ENCODE results near the gene FAM111B. TPM values are rescaled to one million over a fixed set of nuclear protein-coding genes. Genes with fewer than 3 reads are reported as not detected.

Gene FAM111B
- polyA plus RNA-seq, 1 donor from 2014 or later = 3.8 TPM

- Mint-ChIP-seq H3K36me3 (peaks cover 3% of the 10 kb centered on the region), H3K27me3 (peaks cover 3% of the 10 kb centered on the region), H3K9me3 (no peaks in the 10 kb centered on the region)
These were observed 57.0 kb downstream of the FAM111B start for GRCh38 chr11:59164028-59164427.

DNA sequence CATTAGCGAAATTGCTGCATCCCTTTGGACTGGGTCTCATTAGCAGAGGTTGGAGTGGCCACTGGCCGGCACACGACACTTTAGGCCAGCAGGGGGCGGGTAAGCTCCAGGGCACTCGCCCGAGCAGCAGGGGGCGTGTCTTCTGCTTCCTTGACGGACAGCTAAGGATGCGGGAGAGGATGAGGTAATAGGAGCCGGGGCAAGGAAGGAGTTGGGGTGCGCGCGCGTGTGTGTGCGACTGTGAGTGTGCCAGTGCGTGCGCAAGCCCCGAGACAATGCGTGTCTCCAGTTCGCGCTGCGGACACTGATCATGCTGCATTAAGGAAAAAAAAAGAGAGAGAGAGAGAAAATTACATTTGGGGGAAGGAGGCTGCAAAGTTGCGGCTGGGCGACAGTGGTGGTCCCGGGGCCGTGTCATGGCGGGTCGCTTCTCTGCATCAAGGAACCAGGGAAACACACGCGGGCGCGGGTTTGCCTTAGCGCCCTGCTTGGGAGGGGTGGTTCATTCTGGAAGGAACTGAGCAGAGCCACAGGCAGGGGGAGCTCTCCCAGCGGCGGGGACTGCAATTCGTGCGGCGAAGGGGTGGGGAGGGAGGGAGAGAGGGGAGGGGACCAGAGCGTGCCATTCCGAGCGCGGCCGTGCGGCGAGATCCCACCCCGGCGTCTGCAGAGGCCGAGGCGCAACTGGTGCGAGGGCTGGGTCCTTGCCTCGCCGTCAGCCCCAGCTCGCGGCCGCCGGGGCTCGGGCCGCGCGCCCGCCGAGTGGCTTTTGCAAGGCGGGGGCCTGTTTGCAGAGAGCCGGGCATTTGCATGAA is 64.7 kb downstream of the FAM111B start, which contains the start of gene DTX4:
Gene DTX4, plus strand, starts transcription at position 625 of the 815 bp plus-strand sequence. CDS start 464 bp downstream, outside the sequence.
- H3K4me1 Mint-ChIP-seq = peaks cover 13 to 16% (median 14%) of the 10 kb centered on the region in 3 donors
- H3K27ac Mint-ChIP-seq = peak within 1 kb of the TSS; percentile 79 to 93 (median 87)
- no peaks in the 10 kb centered on the region for H3K9me3 Mint-ChIP-seq
- H3K4me3 Mint-ChIP-seq = peak within 1 kb of the TSS; percentile 91 to 99 (median 94)
- H3K36me3 Mint-ChIP-seq = peaks cover 2% of the 10 kb centered on the region
- no peaks in the 10 kb centered on the region for H3K27me3 Mint-ChIP-seq

More at GRCh38 chr11:59164028-59164427, 57.0 kb downstream of the FAM111B start:
- H3K4me3 Mint-ChIP-seq = no peak overlapping the region
- peaks cover 0 to 3% (median 0%) of the 10 kb centered on the region in 3 donors for H3K4me1 Mint-ChIP-seq
- H3K27ac Mint-ChIP-seq = no peak overlapping the region

DNA sequence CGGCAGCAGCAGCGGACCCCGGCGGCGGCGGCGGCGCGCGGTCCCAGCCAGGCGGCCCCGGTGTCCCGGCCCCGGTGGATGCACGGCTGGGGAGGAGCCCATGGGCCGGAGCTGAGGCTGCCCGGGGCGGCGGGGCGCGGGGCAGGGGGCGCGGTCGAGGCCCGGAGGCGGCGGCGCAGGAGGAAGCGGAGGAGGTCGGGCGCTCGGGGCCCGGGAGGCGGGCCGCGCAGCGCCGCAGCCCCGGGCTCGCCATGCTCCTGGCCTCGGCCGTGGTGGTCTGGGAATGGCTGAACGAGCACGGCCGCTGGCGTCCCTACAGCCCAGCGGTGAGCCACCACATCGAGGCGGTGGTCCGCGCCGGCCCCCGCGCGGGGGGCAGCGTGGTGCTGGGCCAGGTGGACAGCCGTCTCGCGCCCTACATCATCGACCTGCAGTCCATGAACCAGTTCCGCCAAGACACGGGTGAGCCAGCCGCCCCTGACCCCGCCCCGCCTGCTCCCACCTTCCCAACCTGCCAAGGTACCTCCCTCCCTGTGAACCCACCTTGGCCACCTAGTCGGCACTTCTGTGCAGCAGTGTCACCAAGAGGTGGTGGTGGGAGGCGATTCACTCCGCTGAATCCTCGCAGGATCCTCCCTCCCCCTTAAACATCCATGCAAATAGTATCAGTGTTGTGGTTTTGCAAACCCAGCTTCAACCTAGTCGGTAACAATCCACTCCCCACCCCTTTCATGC is 65.5 kb downstream of the FAM111B start:
- Mint-ChIP-seq H3K27ac (peak overlapping the region; percentile 79 to 93 (median 87)), H3K9me3 (no peaks in the 10 kb centered on the region), H3K4me3 (peak overlapping the region; percentile 91 to 99 (median 94)), H3K27me3 (no peaks in the 10 kb centered on the region), H3K4me1 (peaks cover 13 to 17% (median 14%) of the 10 kb centered on the region in 3 donors), H3K36me3 (peaks cover 2% of the 10 kb centered on the region)

DNA sequence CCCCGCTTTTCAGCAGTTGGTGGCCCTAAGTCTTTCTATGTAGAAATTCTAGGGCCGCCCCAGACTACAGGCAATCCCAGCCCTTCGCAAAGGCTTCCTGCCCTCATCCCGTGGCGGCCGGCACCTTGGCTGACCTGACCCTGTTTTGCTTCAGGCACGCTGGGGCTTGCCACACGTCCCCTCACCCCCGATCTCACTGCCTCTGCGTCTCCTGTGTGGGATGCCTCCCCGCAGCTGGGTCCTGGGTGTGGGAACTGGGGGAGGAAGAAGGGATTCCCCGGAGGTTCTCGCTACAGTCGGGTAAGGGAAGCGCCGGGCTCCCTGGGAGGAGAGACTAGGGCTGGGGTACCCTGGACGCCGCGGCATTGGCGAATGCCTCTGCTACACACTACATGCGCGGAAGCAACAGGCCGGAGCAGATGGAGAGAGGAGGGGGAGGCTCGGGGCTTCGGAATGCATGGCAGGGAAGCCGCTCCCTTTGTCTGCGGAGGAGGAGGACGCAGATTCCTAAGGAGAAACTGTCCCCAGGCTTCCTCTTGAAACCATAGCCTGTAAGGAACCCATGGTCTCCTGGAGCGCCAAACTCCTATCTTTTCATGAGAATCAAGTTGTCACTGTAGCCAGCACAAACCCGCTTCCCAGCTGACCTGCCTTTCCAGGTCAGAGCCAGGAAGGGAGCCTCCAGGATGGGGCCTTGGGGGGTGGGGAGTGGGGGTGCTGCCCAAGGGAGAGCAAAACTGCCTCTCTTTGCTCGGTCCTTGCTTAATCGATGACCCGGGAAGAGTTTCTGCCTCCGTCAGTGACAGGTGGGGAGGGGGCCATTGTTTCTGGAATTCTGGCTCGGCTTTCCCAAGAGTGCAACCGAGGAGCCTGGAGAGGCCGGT is 66.3 kb downstream of the FAM111B start:
- peak overlapping the region; percentile 91 to 99 (median 94) for H3K4me3 Mint-ChIP-seq
- peak overlapping the region; percentile 79 to 93 (median 87) for H3K27ac Mint-ChIP-seq
- peaks cover 2% of the 10 kb centered on the region for H3K36me3 Mint-ChIP-seq
- H3K9me3 Mint-ChIP-seq = peaks cover 0 to 5% (median 0%) of the 10 kb centered on the region in 3 donors
- peaks cover 13 to 17% (median 14%) of the 10 kb centered on the region in 3 donors for H3K4me1 Mint-ChIP-seq
- no peaks in the 10 kb centered on the region for H3K27me3 Mint-ChIP-seq

GRCh38 chr11:59173964-59174663 is 67.1 kb downstream of the FAM111B start:
- H3K27me3 Mint-ChIP-seq = no peaks in the 10 kb centered on the region
- H3K4me1 Mint-ChIP-seq = peaks cover 13 to 17% (median 14%) of the 10 kb centered on the region in 3 donors
- peaks cover 0 to 6% (median 5%) of the 10 kb centered on the region in 3 donors for H3K9me3 Mint-ChIP-seq
- H3K27ac Mint-ChIP-seq = peak overlapping the region in 1 of 3 donors; percentile 50
- H3K36me3 Mint-ChIP-seq = peaks cover 5% of the 10 kb centered on the region
- H3K4me3 Mint-ChIP-seq = peak overlapping the region in 3 of 4 donors; percentile 13 to 78 (median 77)

DNA sequence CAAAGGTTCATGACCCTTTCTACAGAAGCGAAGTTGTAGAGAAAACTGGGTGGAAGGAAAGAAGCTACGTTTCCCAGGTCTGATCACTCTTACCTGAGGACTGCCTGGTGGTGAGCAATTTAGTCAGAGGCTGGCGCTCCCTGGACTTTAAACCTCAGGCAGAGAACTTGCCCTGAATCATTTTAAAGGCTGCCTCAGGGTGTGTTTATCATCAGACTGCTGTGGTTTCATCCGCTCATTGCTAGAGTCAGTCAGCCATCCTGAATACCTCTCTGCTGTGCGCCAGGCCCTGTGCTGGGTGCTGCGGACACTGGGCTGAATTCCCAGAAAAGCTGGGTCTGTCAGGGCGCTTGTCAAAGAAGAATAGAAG is 67.6 kb downstream of the FAM111B start:
- H3K4me3 Mint-ChIP-seq = peak overlapping the region in 2 of 4 donors; percentile 43 to 78
- no peaks in the 10 kb centered on the region for H3K27me3 Mint-ChIP-seq
- peak overlapping the region in 2 of 3 donors; percentile 50 to 87 for H3K27ac Mint-ChIP-seq
- peaks cover 0 to 12% (median 5%) of the 10 kb centered on the region in 3 donors for H3K9me3 Mint-ChIP-seq
- peaks cover 13 to 17% (median 14%) of the 10 kb centered on the region in 3 donors for H3K4me1 Mint-ChIP-seq
- peaks cover 5% of the 10 kb centered on the region for H3K36me3 Mint-ChIP-seq

GRCh38 chr11:59175091-59175501 is 68.1 kb downstream of the FAM111B start:
- H3K27me3 Mint-ChIP-seq = no peaks in the 10 kb centered on the region
- H3K4me3 Mint-ChIP-seq = peak overlapping the region in 2 of 4 donors; percentile 61 to 78
- peaks cover 0 to 12% (median 5%) of the 10 kb centered on the region in 3 donors for H3K9me3 Mint-ChIP-seq
- peaks cover 5% of the 10 kb centered on the region for H3K36me3 Mint-ChIP-seq
- peaks cover 13 to 17% (median 14%) of the 10 kb centered on the region in 3 donors for H3K4me1 Mint-ChIP-seq
- peak overlapping the region; percentile 50 to 87 (median 66) for H3K27ac Mint-ChIP-seq

- peaks cover 13 to 17% (median 14%) of the 10 kb centered on the region in 3 donors for H3K4me1 Mint-ChIP-seq
- peak overlapping the region in 1 of 4 donors; percentile 36 for H3K4me3 Mint-ChIP-seq
- H3K27me3 Mint-ChIP-seq = no peaks in the 10 kb centered on the region
- no peak overlapping the region for H3K27ac Mint-ChIP-seq
- H3K9me3 Mint-ChIP-seq = peaks cover 0 to 12% (median 5%) of the 10 kb centered on the region in 3 donors
- H3K36me3 Mint-ChIP-seq = peaks cover 5% of the 10 kb centered on the region
These were observed 69.3 kb downstream of the FAM111B start for GRCh38 chr11:59176330-59176729.

Other genes starting within 250 kb of the FAM111B start
- not detected for gene GLYATL1, start 167.7 kb upstream of the FAM111B start, polyA plus RNA-seq
- 0.26 TPM for gene GLYATL1B, start 20.9 kb upstream of the FAM111B start, polyA plus RNA-seq
- 23.7 TPM for gene FAM111A, start 35.6 kb downstream of the FAM111B start, polyA plus RNA-seq
- gene DTX4, start 64.9 kb downstream of the FAM111B start, polyA plus RNA-seq = 4.5 TPM
- gene MPEG1, start 105.7 kb downstream of the FAM111B start, polyA plus RNA-seq = 51.8 TPM

Measured in IgD-negative memory B cell (primary cell).